GM04504 (cell line): Measurements from ENCODE around the gene GABBR2.

Experiments used
- DNase-seq: peaks from one replicate; pipeline ENCODE4 v3.0.0-alpha.2; 2012; ENCODE audit warnings: low read depth

Gene GABBR2

GRCh38 chr9:98541684-98542230, 167.0 kb downstream of the GABBR2 start:
- DNase-seq: no peak

- DNase-seq: no peak
Observed at GRCh38 chr9:98540476-98540875, 168.3 kb downstream of the GABBR2 start.

- DNase-seq: no peak
Observed at GRCh38 chr9:98539954-98540353, 168.8 kb downstream of the GABBR2 start.

- DNase-seq: no peak
Observed at GRCh38 chr9:98538626-98539031, 170.1 kb downstream of the GABBR2 start.

- DNase-seq: no peak
Observed at GRCh38 chr9:98538203-98538602, 170.5 kb downstream of the GABBR2 start.

- DNase-seq: no peak
Observed at GRCh38 chr9:98536542-98537173, 172.1 kb downstream of the GABBR2 start.

GRCh38 chr9:98533866-98534265, 174.9 kb downstream of the GABBR2 start:
- DNase-seq: no peak

- no peak for DNase-seq
Observed at GRCh38 chr9:98533132-98533531, 175.6 kb downstream of the GABBR2 start.

GRCh38 chr9:98532574-98532973, 176.2 kb downstream of the GABBR2 start:
- DNase-seq: no peak

GRCh38 chr9:98532147-98532546, 176.6 kb downstream of the GABBR2 start:
- no peak for DNase-seq

- DNase-seq: no peak
Observed at GRCh38 chr9:98530806-98531386, 177.8 kb downstream of the GABBR2 start.

- no peak for DNase-seq
Observed at GRCh38 chr9:98530275-98530674, 178.5 kb downstream of the GABBR2 start.

- DNase-seq: no peak
Observed at GRCh38 chr9:98529841-98530240, 178.9 kb downstream of the GABBR2 start.

- DNase-seq: no peak
Observed at GRCh38 chr9:98523231-98523901, 185.4 kb downstream of the GABBR2 start.

GRCh38 chr9:98522487-98522886, 186.2 kb downstream of the GABBR2 start:
- DNase-seq: no peak

- DNase-seq: peak; percentile 68
Observed at GRCh38 chr9:98521141-98521540, 187.6 kb downstream of the GABBR2 start.

- no peak for DNase-seq
Observed at GRCh38 chr9:98520221-98520960, 188.3 kb downstream of the GABBR2 start.

- DNase-seq: no peak
Observed at GRCh38 chr9:98519641-98520040, 189.1 kb downstream of the GABBR2 start.

- DNase-seq: no peak
Observed at GRCh38 chr9:98518556-98518955, 190.2 kb downstream of the GABBR2 start.

GRCh38 chr9:98517761-98518160, 191.0 kb downstream of the GABBR2 start:
- DNase-seq: no peak

- no peak for DNase-seq
Observed at GRCh38 chr9:98516897-98517503, 191.7 kb downstream of the GABBR2 start.
